ENCODE results near the gene PPARG.

- TF ChIP-seq, protein P1, sequence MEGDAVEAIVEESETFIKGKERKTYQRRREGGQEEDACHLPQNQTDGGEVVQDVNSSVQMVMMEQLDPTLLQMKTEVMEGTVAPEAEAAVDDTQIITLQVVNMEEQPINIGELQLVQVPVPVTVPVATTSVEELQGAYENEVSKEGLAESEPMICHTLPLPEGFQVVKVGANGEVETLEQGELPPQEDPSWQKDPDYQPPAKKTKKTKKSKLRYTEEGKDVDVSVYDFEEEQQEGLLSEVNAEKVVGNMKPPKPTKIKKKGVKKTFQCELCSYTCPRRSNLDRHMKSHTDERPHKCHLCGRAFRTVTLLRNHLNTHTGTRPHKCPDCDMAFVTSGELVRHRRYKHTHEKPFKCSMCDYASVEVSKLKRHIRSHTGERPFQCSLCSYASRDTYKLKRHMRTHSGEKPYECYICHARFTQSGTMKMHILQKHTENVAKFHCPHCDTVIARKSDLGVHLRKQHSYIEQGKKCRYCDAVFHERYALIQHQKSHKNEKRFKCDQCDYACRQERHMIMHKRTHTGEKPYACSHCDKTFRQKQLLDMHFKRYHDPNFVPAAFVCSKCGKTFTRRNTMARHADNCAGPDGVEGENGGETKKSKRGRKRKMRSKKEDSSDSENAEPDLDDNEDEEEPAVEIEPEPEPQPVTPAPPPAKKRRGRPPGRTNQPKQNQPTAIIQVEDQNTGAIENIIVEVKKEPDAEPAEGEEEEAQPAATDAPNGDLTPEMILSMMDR (IDR thresholded peaks at IDR 0.05; ENCODE audit: low read depth, low read length): no peak
- TF ChIP-seq POLR2A (IDR thresholded peaks at IDR 0.05; ENCODE audit: extremely low read depth, insufficient read length): no peak
These were observed 49.6 kb upstream of the PPARG start for GRCh38 chr3:12239301-12239700.
